ENCODE results near the gene MOCS1. TPM values are rescaled to one million over a fixed set of nuclear protein-coding genes. Genes with fewer than 3 reads are reported as not detected.

Gene MOCS1
- total and polyA plus RNA-seq, 11 donors: 16.4 to 40.3 (median 25.4) TPM

DNA sequence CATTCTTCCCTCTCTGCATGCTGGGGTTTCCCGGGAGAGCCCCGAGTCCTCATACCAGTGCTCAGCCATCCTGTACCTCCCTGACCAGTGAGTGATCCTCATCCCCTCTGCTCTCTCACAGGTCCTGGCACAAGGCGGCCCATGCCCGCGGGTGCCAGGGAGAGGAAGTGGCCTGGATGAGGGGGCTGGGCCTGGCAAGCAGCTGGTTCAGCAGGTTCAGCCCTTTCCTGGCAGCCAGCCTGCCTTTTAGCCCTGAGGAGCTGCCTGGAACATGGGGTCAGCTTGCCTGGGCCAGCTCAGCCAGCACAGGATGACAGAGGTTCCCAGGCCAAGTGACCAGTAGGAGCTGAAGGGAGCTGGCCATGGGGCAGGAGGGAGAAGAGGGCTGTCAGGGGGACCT lies 10.9 kb downstream of the MOCS1 start:
- Histone ChIP-seq H3K27ac (peak overlapping the region in 1 of 12 donors; percentile 24), H3K36me3 (peaks cover 0 to 77% (median 60%) of the 10 kb centered on the region in 9 donors), H3K4me3 (no peak overlapping the region), H3K4me1 (peaks cover 0 to 34% (median 18%) of the 10 kb centered on the region in 12 donors), H3K27me3 (no peaks in the 10 kb centered on the region), H3K9me3 (no peaks in the 10 kb centered on the region)
- ATAC-seq (peak; percentile 25 to 95 (median 86)), DNase-seq (peak in 2 of 5 donors; percentile 65 to 83)
- no peak for TF ChIP-seq CTCF (IDR thresholded peaks at IDR 0.05)
- no peak for TF ChIP-seq POLR2A (IDR thresholded peaks at IDR 0.05)
- intact Hi-C loops (cut with DNase I): no loop called here
- WGBS, 4 donors: 50 to 83% (median 68%) methylated on average over 1 to 5 of the region's 5 CpGs

DNA sequence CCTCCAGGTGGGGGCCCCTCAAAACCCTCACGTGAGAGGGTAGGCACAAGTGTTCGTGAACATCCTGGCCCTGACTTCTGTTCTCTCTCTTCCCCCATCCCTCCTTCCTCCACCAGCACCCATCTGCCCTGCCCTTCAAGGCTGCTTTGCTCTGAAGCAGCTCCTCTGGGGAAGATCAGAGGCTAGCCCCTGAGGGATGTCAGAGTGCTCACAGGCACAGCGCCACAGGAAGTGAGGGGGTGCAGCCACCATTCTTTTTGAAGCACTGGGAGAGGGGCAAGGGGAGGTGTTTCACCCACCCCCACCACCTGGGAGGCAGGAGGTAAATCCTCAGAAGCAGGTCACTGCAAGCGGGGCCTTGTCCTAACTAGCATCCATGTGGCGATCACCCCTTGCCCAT lies 11.4 kb downstream of the MOCS1 start:
- DNase-seq (no peak), ATAC-seq (no peak)
- 86 to 95% (median 89%) methylated on average over 5 of the region's 5 CpGs for WGBS, 4 donors
- TF ChIP-seq CTCF (IDR thresholded peaks at IDR 0.05): no peak
- no peak for TF ChIP-seq POLR2A (IDR thresholded peaks at IDR 0.05)
- H3K9me3 ChIP-seq: no peaks in the 10 kb centered on the region
- no peak overlapping the region for H3K4me3 ChIP-seq
- H3K27ac ChIP-seq: no peak overlapping the region
- intact Hi-C loops (cut with DNase I): no loop called here
- peaks cover 0 to 83% (median 64%) of the 10 kb centered on the region in 9 donors for H3K36me3 ChIP-seq
- no peaks in the 10 kb centered on the region for H3K27me3 ChIP-seq
- peaks cover 0 to 28% (median 14%) of the 10 kb centered on the region in 12 donors for H3K4me1 ChIP-seq

GRCh38 chr6:39920157-39920556 lies 14.1 kb downstream of the MOCS1 start:
- WGBS, 4 donors: 87 to 96% (median 91%) methylated on average over 3 of the region's 3 CpGs
- Histone ChIP-seq H3K4me1 (peaks cover 0 to 21% (median 5%) of the 10 kb centered on the region in 12 donors), H3K4me3 (no peak overlapping the region), H3K27me3 (no peaks in the 10 kb centered on the region), H3K36me3 (peaks cover 0 to 97% (median 78%) of the 10 kb centered on the region in 9 donors), H3K9me3 (no peaks in the 10 kb centered on the region), H3K27ac (no peak overlapping the region)
- TF ChIP-seq POLR2A (IDR thresholded peaks at IDR 0.05) (no peak), CTCF (IDR thresholded peaks at IDR 0.05) (no peak)
- no peak for ATAC-seq
- no peak for DNase-seq
- intact Hi-C loops (cut with DNase I): no loop called here

DNA sequence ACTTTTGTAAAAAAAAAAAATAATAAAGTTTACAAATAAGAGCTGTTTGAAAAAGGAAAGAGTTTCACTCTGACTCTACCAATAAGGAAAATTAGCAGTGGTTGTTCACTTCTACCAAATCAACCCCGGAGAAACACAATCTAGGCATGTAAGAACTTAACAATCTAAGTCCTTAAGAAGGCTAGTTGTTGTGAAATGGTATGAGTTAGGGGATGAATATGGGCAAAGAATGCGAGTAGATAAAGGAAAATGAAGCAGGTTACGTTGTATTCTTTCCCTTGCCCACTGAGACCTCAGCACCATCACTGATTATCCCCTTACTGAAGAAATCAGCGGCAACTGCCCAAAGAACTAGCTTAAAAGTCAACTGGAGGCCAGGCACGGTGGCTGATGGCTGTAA lies 15.4 kb downstream of the MOCS1 start:
- Histone ChIP-seq H3K36me3 (peaks cover 0 to 97% (median 78%) of the 10 kb centered on the region in 9 donors), H3K9me3 (no peaks in the 10 kb centered on the region), H3K4me3 (no peak overlapping the region), H3K27ac (no peak overlapping the region), H3K27me3 (no peaks in the 10 kb centered on the region), H3K4me1 (peaks cover 0 to 12% (median 3%) of the 10 kb centered on the region in 12 donors)
- ATAC-seq (no peak), DNase-seq (no peak)
- 87 to 96% (median 90%) methylated on average over 5 of the region's 5 CpGs for WGBS, 4 donors
- intact Hi-C loops (cut with DNase I): no loop called here
- TF ChIP-seq POLR2A (IDR thresholded peaks at IDR 0.05): no peak
- no peak for TF ChIP-seq CTCF (IDR thresholded peaks at IDR 0.05)
